Psoas muscle (tissue), 8 donors: ENCODE results near the gene SEC61A1. TPM values are rescaled to one million over a fixed set of nuclear protein-coding genes. Genes with fewer than 3 reads are reported as not detected.

Experiments
- ATAC-seq, 4 donors: fragments of 200-7000 bp; cut with Tn5 transposase; one replicate each; pipeline ENCODE4 v1.9.1; 2020; ENCODE audit warnings: moderate library complexity in 3 of 4, mild to moderate bottlenecking in 2 of 4
- DNase-seq, 2 donors: peaks; one replicate each; pipeline ENCODE4 v3.0.0-alpha.2; 2020
- H3K27ac ChIP-seq: fragments of 200-600 bp; one replicate; pipeline ENCODE4 v1.8.0; 2022
- H3K27me3 ChIP-seq, 3 donors: fragments of 200-600 bp in 1 of 3; one replicate each; pipeline versions ENCODE4 v1.6.1 to v1.8.0; 2013 to 2022; ENCODE audit warnings: low read length in 2 of 3, mild to moderate bottlenecking in 2 of 3, moderate library complexity in 1 of 3; ENCODE audit not compliant: insufficient read depth in 3 of 3
- H3K36me3 ChIP-seq, 2 donors: fragments of 200-600 bp in 1 of 2; one replicate each; pipeline versions ENCODE4 v1.6.1 to v1.8.0; 2013 to 2022; ENCODE audit warnings: low read depth in 1 of 2, mild to moderate bottlenecking in 1 of 2, moderate library complexity in 1 of 2; ENCODE audit not compliant: insufficient read depth in 1 of 2
- H3K4me1 ChIP-seq: fragments of 200-600 bp; one replicate; pipeline ENCODE4 v1.8.0; 2022
- H3K4me3 ChIP-seq: fragments of 200-600 bp; one replicate; pipeline ENCODE4 v1.8.0; 2022; ENCODE audit warnings: mild to moderate bottlenecking
- H3K9me3 ChIP-seq: fragments of 200-600 bp; one replicate; pipeline ENCODE4 v1.8.0; 2022
- WGBS, 3 donors: extraction: QIAGEN DNeasy Blood & Tissue Kit; methylation state at CpG; one replicate each; pipeline versions ENCODE4 v1.1.6 to v1.1.7; 2013; 5-methylcytosine and 5-hydroxymethylcytosine counted together
- intact Hi-C, 2 donors: fragments of 100-400 bp; cut with DNase I; formaldehyde crosslinking; loops; one replicate each; pipeline versions ENCODE4 v1.11.0 to v1.14.2; 2022
- polyA plus RNA-seq, 3 donors: library from polyadenylated mRNA; stranded (reverse); fragments of 200-250 nt; gene quantifications; one replicate each; pipeline ENCODE4 v1.2.3, GENCODE V29; 2013
- total RNA-seq, 4 donors: library from RNA; stranded (reverse); fragmentation: NEBNext Ultra II Directional in 2 of 4; extraction: Animal tissue kit (Norgen Biotek cat#: 25700) in 2 of 4; gene quantifications; one replicate each; pipeline versions ENCODE4 v1.2.1 to v1.2.4, GENCODE V29; 2021 to 2023
- TF ChIP-seq, protein P1 (sequence below): fragments of 200-600 bp; IDR thresholded peaks from one replicate; pipeline ENCODE4 v1.8.0; 2022; ENCODE audit warnings: antibody characterized with exemption
- donor health status: healthy with polysubstance abuse.
- donor health status: DM: no; HTN: no; CAD: no; lungs with moderate emphysema.
- donor health status: Bipolar disorder and iron deficiency.
- donor health status: healthy.
- donor health status: DM: yes; HTN: yes; CAD: no.
- donor health status: DM: no; HTN: no; CAD: no.
- donor health status: DM: no; HTN: no; CAD: no.
- donor health status: DM: yes; HTN: yes; CAD: no.

Gene SEC61A1
- total and polyA plus RNA-seq, 7 donors = 40.1 to 136 (median 89.3) TPM

GRCh38 chr3:128112357-128112968 lies 60.2 kb downstream of the SEC61A1 start:
- intact Hi-C loops = no loop called here
- Histone ChIP-seq H3K27me3 (no peaks in the 10 kb centered on the region), H3K36me3 (peaks cover 7 to 55% of the 10 kb centered on the region in 2 donors), H3K4me3 (no peak overlapping the region), H3K27ac (no peak overlapping the region), H3K9me3 (no peaks in the 10 kb centered on the region), H3K4me1 (peaks cover 5% of the 10 kb centered on the region)
- peak in 2 of 4 donors; percentile 45 to 46 for ATAC-seq
- DNase-seq = no peak
- 84 to 88% (median 85%) methylated on average over 7 of the region's 7 CpGs for WGBS, 3 donors
- TF ChIP-seq, protein P1, sequence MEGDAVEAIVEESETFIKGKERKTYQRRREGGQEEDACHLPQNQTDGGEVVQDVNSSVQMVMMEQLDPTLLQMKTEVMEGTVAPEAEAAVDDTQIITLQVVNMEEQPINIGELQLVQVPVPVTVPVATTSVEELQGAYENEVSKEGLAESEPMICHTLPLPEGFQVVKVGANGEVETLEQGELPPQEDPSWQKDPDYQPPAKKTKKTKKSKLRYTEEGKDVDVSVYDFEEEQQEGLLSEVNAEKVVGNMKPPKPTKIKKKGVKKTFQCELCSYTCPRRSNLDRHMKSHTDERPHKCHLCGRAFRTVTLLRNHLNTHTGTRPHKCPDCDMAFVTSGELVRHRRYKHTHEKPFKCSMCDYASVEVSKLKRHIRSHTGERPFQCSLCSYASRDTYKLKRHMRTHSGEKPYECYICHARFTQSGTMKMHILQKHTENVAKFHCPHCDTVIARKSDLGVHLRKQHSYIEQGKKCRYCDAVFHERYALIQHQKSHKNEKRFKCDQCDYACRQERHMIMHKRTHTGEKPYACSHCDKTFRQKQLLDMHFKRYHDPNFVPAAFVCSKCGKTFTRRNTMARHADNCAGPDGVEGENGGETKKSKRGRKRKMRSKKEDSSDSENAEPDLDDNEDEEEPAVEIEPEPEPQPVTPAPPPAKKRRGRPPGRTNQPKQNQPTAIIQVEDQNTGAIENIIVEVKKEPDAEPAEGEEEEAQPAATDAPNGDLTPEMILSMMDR = no peak

GRCh38 chr3:128113817-128114794 lies 61.9 kb downstream of the SEC61A1 start:
- TF ChIP-seq, protein P1 = no peak
- 84 to 89% (median 85%) methylated on average over 9 of the region's 9 CpGs for WGBS, 3 donors
- no peak overlapping the region for H3K4me3 ChIP-seq
- no peaks in the 10 kb centered on the region for H3K27me3 ChIP-seq
- H3K36me3 ChIP-seq = peaks cover 7 to 69% of the 10 kb centered on the region in 2 donors
- no peak overlapping the region for H3K27ac ChIP-seq
- no peaks in the 10 kb centered on the region for H3K9me3 ChIP-seq
- DNase-seq (no peak), ATAC-seq (no peak)
- intact Hi-C loops = no loop called here
- H3K4me1 ChIP-seq = no peaks in the 10 kb centered on the region

Other genes starting within 250 kb of the SEC61A1 start
- 10 to 100 TPM; 53.7 to 85.6 (median 63.2) TPM for gene MGLL, start 229.9 kb upstream of the SEC61A1 start, total RNA-seq
- 10 to 100 TPM; 32.8 to 64.9 (median 47.5) TPM for gene MGLL, start 229.9 kb upstream of the SEC61A1 start, polyA plus RNA-seq
- gene KBTBD12, start 137.2 kb upstream of the SEC61A1 start, total RNA-seq = 10 to 100 TPM; 20.6 to 47.5 (median 29.5) TPM
- 10 to 100 TPM in 1 of 3 donors, 1 to 10 TPM in 2; 2.1 to 17.3 (median 7.3) TPM for gene KBTBD12, start 137.2 kb upstream of the SEC61A1 start, polyA plus RNA-seq
- 10 to 100 TPM; 12.9 to 21.0 (median 15.4) TPM for gene RUVBL1, start 71.4 kb downstream of the SEC61A1 start, total RNA-seq
- gene RUVBL1, start 71.4 kb downstream of the SEC61A1 start, polyA plus RNA-seq = 10 to 100 TPM; 19.6 to 53.9 (median 38.0) TPM
- 10 to 100 TPM; 13.3 to 18.9 (median 17.2) TPM for gene EEFSEC, start 101.0 kb downstream of the SEC61A1 start, total RNA-seq
- 10 to 100 TPM; 10.7 to 14.0 (median 12.5) TPM for gene EEFSEC, start 101.0 kb downstream of the SEC61A1 start, polyA plus RNA-seq